ENCODE measurements around the gene BMP7. TPM values are rescaled to one million over a fixed set of nuclear protein-coding genes. Genes with fewer than 3 reads are reported as not detected.

Gene BMP7
- total and polyA plus RNA-seq, 2 of the 8 experiments (the other 6 are each of a cell fraction or from before 2014, with no cell fraction given), result 9.2 to 14.7 TPM

GRCh38 chr20:57131077-57131476, 135.4 kb downstream of the BMP7 start:
- ChIA-PET POLR2A (ENCODE audit: partially characterized antibody) (no interaction called here), CTCF (ENCODE audit: partially characterized antibody) (interaction anchor here (0.7 to 1.8 kb wide), 5 partner anchors 9 to 201 kb away, joined by 3 to 6 read pairs (median 3); partner anchors contain the start of gene SPO11)
- Histone ChIP-seq H3K4me1 (replicated peaks in 1 of 4; ENCODE audit: control insufficient read depth in 3 of 4, insufficient read depth in 4 of 4, low read length in 3 of 4) (no peaks in the 10 kb centered on the region; a peak in 1 of 7 replicates), H2AFZ (ENCODE audit: low read length) (no peak overlapping the region), H3K9me3 (ENCODE audit: insufficient read depth in 2 of 2, low read depth in 1 of 2, low read length in 1 of 2) (no peaks in the 10 kb centered on the region), H3K79me2 (ENCODE audit: control insufficient read depth in 1 of 2, insufficient read depth in 2 of 2, low read length in 2 of 2) (no peaks in the 10 kb centered on the region), H3K23me2 (ENCODE audit: low read depth, low read length) (no peaks in the 10 kb centered on the region), H2BK20ac (ENCODE audit: low read length) (no peak overlapping the region), H3K36me3 (ENCODE audit: control insufficient read depth in 2 of 4, insufficient read depth in 4 of 4, low read length in 3 of 4) (no peaks in the 10 kb centered on the region), H2BK120ac (replicated peaks; ENCODE audit: low read depth, low read length) (no peak overlapping the region), H3K23ac (ENCODE audit: insufficient read length) (no peak overlapping the region), H2BK5ac (ENCODE audit: low read depth, low read length) (no peak overlapping the region), H3K56ac (replicated peaks; ENCODE audit: insufficient read length, low read depth, low read length) (no peak overlapping the region), H2BK12ac (ENCODE audit: low read depth, low read length) (no peak overlapping the region), H2BK15ac (ENCODE audit: low read length) (no peak overlapping the region), H2AK5ac (ENCODE audit: low read depth, low read length) (no peak overlapping the region), H4K91ac (replicated peaks; ENCODE audit: insufficient read length, low read length) (no peak overlapping the region), H3K9ac (replicated peaks in 1 of 4; ENCODE audit: extremely low read depth in 1 of 4, low read depth in 3 of 4, low read length in 3 of 4) (no peak overlapping the region), H3K14ac (ENCODE audit: insufficient read length) (no peak overlapping the region), H4K20me1 (replicated peaks in 1 of 2; ENCODE audit: control insufficient read depth in 1 of 2, insufficient read depth in 2 of 2, low read length in 2 of 2) (no peaks in the 10 kb centered on the region), H4K8ac (ENCODE audit: extremely low read depth, insufficient read depth, low read length) (no peak overlapping the region), H3K27me3 (replicated peaks in 1 of 4; ENCODE audit: control insufficient read depth in 3 of 4, extremely low read depth in 1 of 4, insufficient read depth in 3 of 4, low read length in 3 of 4) (no peaks in the 10 kb centered on the region; a peak in 2 of 7 replicates), H3K79me1 (ENCODE audit: low read depth, low read length) (no peaks in the 10 kb centered on the region), H3K27ac (ENCODE audit: low read depth, low read length) (no peak overlapping the region), H4K5ac (ENCODE audit: insufficient read length, low read depth, low read length) (no peak overlapping the region), H3K18ac (ENCODE audit: extremely low read depth, low read length) (no peak overlapping the region), H3K4me2 (ENCODE audit: insufficient read depth in 1 of 2, low read depth in 2 of 2, low read length in 2 of 2) (no peak overlapping the region), H3K4me3 (ENCODE audit: extremely low read depth in 1 of 4, insufficient read depth in 2 of 4, low read depth in 3 of 4, low read length in 4 of 4) (no peak overlapping the region), H3K4ac (replicated peaks; ENCODE audit: insufficient read length, low read depth, low read length) (no peak overlapping the region)
- no peak for TF ChIP-seq SIN3A (conservative IDR thresholded peaks at IDR 0.05 in 1 of 2, IDR thresholded peaks at IDR 0.05 in 1 of 2; ENCODE audit: low read depth in 1 of 2, low read length in 2 of 2)
- no peak for TF ChIP-seq YY1 (IDR thresholded peaks at IDR 0.05; ENCODE audit: low read depth, low read length)
- TF ChIP-seq CEBPB (IDR thresholded peaks at IDR 0.05; ENCODE audit: low read depth, low read length), result no peak
- TF ChIP-seq SP4 (IDR thresholded peaks at IDR 0.05; ENCODE audit: low read length), result no peak
- TF ChIP-seq ASH2L (IDR thresholded peaks at IDR 0.05; ENCODE audit: low read length), result no peak
- no peak for TF ChIP-seq EZH2 (IDR thresholded peaks at IDR 0.05; ENCODE audit: low read depth, low read length, severe bottlenecking)
- no peak for TF ChIP-seq CTBP2 (IDR thresholded peaks at IDR 0.05; ENCODE audit: borderline replicate concordance, insufficient read depth, insufficient read length, low read length)
- TF ChIP-seq USF2 (IDR thresholded peaks at IDR 0.05; ENCODE audit: low read length), result no peak
- TF ChIP-seq TBP (IDR thresholded peaks at IDR 0.05; ENCODE audit: low read depth, low read length), result no peak
- TF ChIP-seq EP300 (IDR thresholded peaks at IDR 0.05; ENCODE audit: borderline replicate concordance in 1 of 2, low read depth in 2 of 2, low read length in 2 of 2), result no peak
- TF ChIP-seq POU5F1 (IDR thresholded peaks at IDR 0.05; ENCODE audit: low read depth, low read length), result no peak
- DNase-seq (ENCODE audit: low read depth in 1 of 2, low spot score in 2 of 2) (no peak), FAIRE-seq (no peak)
- 94% methylated on average over 10 of the region's 10 CpGs; no CpG with 5 or more reads in 1 of the 2 experiments for WGBS, 2 experiments (ENCODE audit: extremely low coverage in 1 of 2, insufficient coverage in 1 of 2, insufficient read length in 1 of 2, insufficient replicate concordance in 2 of 2, low coverage in 1 of 2, low lambda C conversion rate in 2 of 2, missing lambda C conversion rate in 1 of 2)

Measured in H1 (cell line).